GM19238 (cell line): ENCODE data around the gene ADCY1.
A peak's percentile ranks its signal among the peaks of the same experiment; 100 is the strongest.
"Not testable (repeated sequence)": the region's sequence is repeated elsewhere in the genome, so short reads cannot be mapped to it uniquely, and the experiment has no call there.

Source experiments
- DNase-seq: peaks from one replicate; pipeline ENCODE4 v3.0.0; 2011; ENCODE audit warnings: low spot score; ENCODE audit not compliant: insufficient read length

Gene ADCY1

DNA sequence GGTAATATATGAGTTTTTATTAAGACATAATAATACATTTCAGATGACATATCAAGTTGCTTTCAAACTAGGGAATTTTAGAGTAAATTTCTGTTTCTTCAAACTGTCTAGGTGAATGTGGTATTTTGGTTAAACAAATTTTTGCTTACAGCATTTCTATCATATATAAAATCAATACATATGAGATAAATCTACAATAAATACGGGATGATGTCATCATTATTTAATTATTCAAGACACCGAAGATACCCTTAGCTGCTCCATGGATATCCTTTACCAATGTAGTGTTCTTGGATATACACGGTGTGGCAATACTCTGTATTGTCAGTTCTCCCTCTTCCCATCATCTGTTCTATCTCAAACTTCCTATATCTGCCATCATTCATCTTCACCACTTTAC lies 166.4 kb downstream of the ADCY1 start:
- DNase-seq: not testable (repeated sequence)

DNA sequence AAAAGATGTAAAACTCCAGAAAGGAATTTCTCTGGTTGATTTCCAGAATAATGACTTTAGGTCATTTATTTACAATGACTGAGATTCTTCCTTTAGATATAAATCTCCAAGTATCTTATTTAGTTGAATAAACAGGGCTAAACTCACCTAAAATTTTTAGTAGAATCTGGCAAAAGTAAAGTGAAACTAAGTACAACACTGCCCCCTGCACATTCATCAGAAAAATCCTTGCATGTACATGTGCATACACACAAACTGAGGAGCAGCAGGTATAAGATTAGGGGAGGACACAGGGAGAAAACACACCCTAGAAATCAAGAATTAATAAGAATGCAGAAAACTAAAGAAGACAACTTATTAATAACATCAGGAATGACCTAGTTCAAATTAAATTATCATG lies 174.8 kb downstream of the ADCY1 start:
- not testable (repeated sequence) for DNase-seq

DNA sequence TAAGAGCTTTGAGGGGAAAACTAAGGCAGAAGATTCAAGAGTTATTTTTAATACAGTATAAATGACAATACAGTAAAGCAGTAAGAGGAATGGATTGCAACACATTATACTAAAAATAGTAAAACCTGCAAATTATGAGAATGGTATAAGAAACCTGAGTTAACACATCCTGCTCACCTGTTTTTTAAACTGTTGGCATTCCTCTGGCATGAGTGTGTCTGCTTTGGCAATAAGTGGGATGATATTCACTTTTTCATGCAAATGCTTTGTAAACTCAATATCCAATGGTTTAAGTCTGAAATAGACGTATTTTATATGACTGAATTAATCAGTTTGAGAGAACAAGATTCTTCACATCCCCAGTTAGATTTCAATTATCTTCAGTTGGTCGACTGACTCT lies 177.2 kb downstream of the ADCY1 start:
- not testable (repeated sequence) for DNase-seq

DNA sequence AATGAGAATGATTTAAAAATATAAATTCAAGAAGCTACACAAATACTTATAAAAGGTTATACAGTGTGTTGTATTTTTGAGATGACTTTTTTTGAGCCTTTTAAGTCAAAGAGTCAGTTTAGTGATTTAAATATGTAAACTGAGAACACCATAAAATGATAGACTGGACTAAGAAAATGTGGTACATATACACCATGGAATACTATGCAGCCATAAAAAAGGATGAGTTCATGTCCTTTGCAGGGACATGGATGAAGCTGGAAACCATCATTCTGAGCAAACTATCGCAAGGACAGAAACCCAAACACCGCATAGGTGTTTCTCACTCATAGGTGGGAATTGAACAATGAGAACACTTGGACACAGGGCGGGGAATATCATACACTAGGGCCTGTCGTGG lies 182.2 kb downstream of the ADCY1 start:
- not testable (repeated sequence) for DNase-seq

DNA sequence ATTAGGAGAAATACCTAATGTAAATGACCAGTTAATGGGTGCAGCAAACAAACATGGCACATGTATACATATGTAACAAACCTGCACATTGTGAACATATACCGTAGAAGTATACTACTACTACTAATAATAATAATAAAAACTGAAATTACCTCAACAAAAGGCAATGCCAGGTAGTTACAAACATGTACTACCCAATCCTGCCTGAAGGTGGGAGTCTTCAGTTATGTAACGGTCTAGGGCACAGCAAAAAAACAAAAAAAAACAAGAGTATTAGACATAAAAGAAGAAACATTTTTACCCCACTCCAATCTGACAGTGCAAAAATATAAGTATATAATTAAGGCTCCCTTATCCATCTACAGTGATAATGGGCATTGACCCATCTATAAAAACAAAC lies 182.6 kb downstream of the ADCY1 start:
- DNase-seq: not testable (repeated sequence)

DNA sequence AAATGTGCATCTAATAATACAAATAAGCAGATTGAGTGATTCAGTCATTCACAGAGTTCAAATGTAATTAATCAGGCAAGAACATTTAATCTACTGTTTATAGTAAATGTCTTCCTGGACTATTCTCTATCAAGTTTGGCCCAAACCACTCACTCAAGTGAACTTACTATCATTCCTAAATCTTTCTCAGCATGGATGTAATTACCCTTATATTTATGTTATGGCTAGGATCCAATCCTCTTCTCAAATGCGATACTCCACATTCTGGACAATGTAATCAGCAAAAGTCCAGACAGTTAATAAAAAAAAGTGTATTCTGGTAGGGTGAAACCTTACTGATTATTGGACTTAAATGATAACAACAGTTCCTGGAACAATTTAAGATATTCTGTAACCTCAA lies 185.3 kb downstream of the ADCY1 start:
- DNase-seq: not testable (repeated sequence)

DNA sequence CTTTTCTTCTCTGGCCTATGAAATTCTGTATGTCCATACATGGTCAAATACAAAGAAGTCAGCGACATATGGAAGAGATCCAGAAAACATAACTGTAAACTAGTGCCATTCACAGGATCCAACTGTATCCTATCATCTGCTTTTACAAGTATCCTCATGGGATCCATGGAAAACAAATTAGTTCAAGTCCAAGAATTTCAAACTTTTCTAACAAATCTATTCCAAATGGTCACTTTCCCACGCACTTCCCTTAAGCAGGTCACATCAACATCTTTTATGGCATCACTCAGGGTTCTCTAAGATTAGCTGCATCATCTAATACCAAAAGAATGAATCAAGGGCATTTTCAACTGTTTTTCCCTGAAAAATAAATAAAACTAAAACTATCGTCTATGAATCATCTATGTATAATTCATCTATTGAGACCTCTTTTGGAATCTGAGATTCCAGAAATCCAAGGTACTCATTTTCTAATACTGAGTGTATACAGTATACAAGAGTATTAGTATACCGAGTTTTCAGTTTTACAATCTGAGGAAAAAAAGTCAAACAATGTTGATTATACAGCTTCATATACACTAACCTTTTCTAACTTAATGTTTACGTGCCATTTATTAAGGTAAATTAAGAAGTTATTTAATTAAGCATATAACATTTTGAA lies 187.5 kb downstream of the ADCY1 start:
- not testable (repeated sequence) for DNase-seq

DNA sequence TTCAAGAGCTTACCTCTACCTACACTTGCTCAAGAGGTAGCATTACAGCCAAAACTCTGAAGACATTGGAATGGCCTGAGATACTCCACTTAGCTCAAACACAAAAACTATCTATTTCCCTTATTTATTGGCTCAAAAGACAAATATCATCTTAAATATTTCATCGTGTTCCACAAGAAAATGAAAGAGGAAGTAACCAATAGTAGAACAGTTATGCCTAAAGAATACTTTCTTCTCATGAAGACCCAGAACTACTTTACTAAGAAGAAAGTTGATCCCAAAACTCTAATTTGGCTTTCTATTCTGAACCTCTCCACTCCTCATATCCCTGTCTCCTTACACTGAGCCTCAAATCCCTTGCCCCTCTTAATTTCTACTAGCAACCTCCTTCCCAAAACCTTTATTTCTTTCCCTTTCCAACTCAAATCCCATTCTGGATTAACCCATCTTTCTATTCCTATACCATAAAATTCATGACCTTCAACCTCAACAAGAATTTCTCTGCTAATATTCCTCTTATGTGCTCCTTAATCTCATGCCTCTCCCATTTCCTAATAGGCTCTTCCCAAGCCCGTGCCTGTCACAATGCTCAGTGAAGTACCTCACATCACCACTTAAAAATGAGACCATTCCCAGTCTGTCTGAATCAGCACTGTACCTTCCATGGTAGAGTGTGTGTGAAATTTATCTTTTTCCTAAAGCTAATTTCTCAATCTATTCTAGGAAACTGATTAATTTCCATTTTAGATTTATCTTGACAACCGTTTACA lies 188.2 kb downstream of the ADCY1 start:
- not testable (repeated sequence) for DNase-seq

DNA sequence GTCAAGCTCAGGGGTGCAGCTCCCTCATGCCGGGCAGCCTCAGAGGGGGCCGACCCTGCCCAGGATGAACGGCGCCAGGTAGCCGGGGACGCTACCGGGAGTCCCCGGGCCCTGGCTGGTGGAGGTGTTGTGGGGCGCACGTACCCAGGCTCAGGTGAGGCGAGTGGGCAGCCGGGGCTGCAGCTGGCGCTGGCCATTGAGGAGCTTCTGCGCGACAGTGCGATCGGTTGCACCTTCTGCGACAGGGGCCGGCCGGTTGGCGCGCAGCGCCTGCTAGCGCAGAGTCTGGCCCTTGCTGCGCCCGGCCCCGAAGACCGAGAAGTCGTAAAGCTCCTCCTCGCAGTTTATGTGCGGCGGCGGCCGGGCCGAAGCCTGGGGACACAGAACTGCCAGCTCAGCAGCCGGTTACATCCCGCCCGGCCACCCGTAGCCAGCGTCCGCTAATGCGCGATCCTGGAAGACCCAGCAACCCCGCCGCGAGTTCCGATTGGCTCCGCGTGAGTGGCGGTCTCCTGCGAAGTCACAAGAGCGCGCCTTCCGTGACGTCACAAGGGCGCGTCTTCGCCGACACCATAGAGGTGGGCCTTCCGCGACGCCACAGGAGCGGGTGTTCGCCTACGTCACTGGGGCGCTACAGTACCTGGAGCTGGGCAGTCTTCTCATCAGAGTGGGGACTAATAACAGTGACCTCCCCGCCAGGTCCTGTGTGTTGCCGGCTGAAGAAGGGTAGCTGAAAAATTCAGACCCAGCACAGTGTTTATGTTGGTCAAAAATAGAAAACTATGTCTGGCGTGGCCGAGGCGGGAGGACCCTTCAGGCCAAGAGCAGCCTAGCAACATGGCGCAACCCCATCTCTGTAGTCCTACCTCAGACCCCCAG lies 194.6 kb downstream of the ADCY1 start:
- DNase-seq: peak; percentile 79

DNA sequence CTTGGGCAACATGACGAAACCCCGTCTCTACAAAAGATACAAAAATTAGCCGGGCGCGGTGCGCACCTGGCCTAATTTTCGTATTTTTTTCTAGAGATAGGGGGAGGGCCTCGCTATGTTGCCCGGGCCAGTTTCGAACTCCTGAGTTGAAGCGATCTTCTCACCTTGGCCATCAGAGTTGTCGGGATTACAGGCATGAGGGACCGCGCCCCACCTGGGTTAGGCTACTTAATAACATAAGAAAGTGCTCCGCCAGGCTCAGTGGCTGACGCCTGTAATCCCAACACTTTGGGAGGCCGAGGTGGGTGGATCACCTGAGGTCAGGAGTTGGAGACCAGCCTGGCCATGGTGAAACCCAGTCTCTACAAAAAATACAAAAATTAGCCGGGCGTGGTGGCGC lies 195.5 kb downstream of the ADCY1 start:
- DNase-seq: not testable (repeated sequence)
